HL-60 (cell line): ENCODE data around the gene ASB10.

Experiments used
- GABPA ChIP-seq: IDR thresholded peaks from 2 replicates; pipeline ENCODE4 v1.6.1; 2012; ENCODE audit warnings: low read depth
- POLR2AphosphoS5 ChIP-seq: IDR thresholded peaks from 2 replicates; pipeline ENCODE4 v1.6.1; 2012; ENCODE audit warnings: low read depth
- TF ChIP-seq, protein P1 (sequence below): IDR thresholded peaks from one replicate; pipeline ENCODE4 v1.5.1; 2011; ENCODE audit warnings: low read length, control low read depth, inconsistent platforms; ENCODE audit not compliant: insufficient read depth

DNA sequence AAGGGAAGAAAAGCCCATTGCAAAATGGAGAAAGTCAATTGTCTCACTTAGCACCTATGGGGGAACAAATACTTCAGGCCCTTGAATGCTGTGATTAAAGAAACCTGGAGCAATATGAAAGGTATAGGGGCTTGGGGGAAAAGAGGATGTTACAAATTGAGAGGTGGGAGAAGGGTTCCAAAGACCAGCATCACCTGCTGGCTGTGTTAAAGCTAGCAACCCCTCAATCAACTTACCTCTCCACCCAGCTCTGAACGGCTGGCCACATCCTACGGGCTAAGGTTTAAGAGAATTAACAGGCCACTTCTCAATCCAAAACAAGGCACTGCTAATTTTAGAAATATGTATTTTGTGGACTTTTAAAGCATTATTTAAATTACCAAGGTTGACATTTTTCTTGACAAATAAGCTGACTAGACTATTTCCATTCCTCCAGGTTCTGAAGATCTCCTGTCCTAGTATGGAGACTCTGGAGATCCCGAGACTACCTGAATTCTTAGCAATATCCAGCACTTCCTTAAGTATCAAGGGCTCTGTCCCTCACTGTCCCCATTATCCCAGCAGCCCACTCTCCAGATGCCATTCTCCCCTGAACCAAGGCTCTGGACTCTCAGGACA lies 24.2 kb upstream of the ASB10 start:
- TF ChIP-seq, protein P1, sequence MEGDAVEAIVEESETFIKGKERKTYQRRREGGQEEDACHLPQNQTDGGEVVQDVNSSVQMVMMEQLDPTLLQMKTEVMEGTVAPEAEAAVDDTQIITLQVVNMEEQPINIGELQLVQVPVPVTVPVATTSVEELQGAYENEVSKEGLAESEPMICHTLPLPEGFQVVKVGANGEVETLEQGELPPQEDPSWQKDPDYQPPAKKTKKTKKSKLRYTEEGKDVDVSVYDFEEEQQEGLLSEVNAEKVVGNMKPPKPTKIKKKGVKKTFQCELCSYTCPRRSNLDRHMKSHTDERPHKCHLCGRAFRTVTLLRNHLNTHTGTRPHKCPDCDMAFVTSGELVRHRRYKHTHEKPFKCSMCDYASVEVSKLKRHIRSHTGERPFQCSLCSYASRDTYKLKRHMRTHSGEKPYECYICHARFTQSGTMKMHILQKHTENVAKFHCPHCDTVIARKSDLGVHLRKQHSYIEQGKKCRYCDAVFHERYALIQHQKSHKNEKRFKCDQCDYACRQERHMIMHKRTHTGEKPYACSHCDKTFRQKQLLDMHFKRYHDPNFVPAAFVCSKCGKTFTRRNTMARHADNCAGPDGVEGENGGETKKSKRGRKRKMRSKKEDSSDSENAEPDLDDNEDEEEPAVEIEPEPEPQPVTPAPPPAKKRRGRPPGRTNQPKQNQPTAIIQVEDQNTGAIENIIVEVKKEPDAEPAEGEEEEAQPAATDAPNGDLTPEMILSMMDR, result no peak
- TF ChIP-seq GABPA (no peak), POLR2AphosphoS5 (no peak)
